Heart left ventricle (tissue), 13 donors: ENCODE data around the gene CD80.

ENCODE experiments used
- POLR2A ChIP-seq, 2 donors: fragments of 450-650 bp; IDR thresholded peaks; one replicate each; pipeline ENCODE4 v1.6.1; 2017; ENCODE audit warnings: antibody characterized with exemption in 2 of 2, mild to moderate bottlenecking in 2 of 2, moderate library complexity in 2 of 2
- TF ChIP-seq, protein P1 (sequence below), 12 donors: fragments of 200-600 bp; sonication (generic) in 4 of 12; IDR thresholded peaks; one replicate each; pipeline versions ENCODE4 v1.5.0 to v1.8.0; 2018 to 2022; ENCODE audit warnings: antibody characterized with exemption in 12 of 12, mild to moderate bottlenecking in 5 of 12
- donor health status: ischemic (EF 13 %, LVEDD 7.1; RV severe dilation, severe dysfunction).
- donor health status: DM: no; HTN: yes; CAD: no.
- donor health status: DM: no; HTN: no; CAD: no.
- donor health status: ischemic (EF 25% LVEDD 6.9; RV normal size, moderate dysfunction).
- donor health status: ischemic (EF 25% LVEDD 5.7; RV mildly dilated, moderate dysfunction).
- donor health status: ischemic (EF 35%, LVEDD 5.7; RV mildly dilated, moderate dysfunction).
- donor health status: nonischemic (EF 11% LVEDD 7.7; RV severe dilation, severe dysfunction).
- donor health status: DM: yes; HTN: yes; CAD: no.
- donor health status: PGD.
- donor health status: ischemic (EF 29% LVEDD 5.4; RV normal size, mild dysfunction).
- donor health status: nonischemic (EF 23%, LVEDD 6.1; RV moderate dilation, normal function).

DNA sequence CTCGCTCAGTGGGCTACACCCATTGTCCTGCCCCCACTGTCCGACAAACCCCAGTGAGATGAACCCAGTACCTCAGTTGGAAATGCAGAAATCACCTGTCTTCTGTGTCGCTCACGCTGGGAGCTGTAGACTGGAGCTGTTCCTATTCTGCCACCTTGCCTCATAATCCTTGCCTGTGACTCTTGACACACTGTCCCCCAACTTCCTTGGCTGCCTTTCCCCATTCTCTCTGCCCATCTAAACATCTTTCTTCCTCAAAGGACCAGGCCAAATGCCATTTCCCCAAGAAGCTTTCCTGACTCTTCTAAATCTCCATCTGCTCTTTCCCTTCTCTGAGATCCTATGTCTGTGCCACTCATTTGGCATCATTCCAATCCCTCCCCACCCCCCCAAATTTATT is 9.7 kb upstream of the CD80 start:
- TF ChIP-seq, protein P1, sequence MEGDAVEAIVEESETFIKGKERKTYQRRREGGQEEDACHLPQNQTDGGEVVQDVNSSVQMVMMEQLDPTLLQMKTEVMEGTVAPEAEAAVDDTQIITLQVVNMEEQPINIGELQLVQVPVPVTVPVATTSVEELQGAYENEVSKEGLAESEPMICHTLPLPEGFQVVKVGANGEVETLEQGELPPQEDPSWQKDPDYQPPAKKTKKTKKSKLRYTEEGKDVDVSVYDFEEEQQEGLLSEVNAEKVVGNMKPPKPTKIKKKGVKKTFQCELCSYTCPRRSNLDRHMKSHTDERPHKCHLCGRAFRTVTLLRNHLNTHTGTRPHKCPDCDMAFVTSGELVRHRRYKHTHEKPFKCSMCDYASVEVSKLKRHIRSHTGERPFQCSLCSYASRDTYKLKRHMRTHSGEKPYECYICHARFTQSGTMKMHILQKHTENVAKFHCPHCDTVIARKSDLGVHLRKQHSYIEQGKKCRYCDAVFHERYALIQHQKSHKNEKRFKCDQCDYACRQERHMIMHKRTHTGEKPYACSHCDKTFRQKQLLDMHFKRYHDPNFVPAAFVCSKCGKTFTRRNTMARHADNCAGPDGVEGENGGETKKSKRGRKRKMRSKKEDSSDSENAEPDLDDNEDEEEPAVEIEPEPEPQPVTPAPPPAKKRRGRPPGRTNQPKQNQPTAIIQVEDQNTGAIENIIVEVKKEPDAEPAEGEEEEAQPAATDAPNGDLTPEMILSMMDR (IDR thresholded peaks at IDR 0.05) = no peak
- TF ChIP-seq POLR2A (IDR thresholded peaks at IDR 0.05) = no peak
